Uterus (tissue), 2 donors: Measurements from ENCODE around the gene PRKCI.

Source experiments
- CTCF ChIP-seq, 4 experiments: fragments of 200-600 bp in 2 of 4; fragments of 450-650 bp in 2 of 4; sonication (generic) in 2 of 4; IDR thresholded peaks; one replicate each; pipeline ENCODE4 v1.5.1; 2016 to 2019; ENCODE audit warnings: antibody characterized with exemption in 4 of 4, mild to moderate bottlenecking in 2 of 4, moderate library complexity in 1 of 4
- POLR2A ChIP-seq, 2 donors: fragments of 450-650 bp; IDR thresholded peaks; one replicate each; pipeline ENCODE4 v1.6.1; 2016; ENCODE audit warnings: antibody characterized with exemption in 2 of 2, mild to moderate bottlenecking in 1 of 2, moderate library complexity in 1 of 2

- TF ChIP-seq POLR2A (IDR thresholded peaks at IDR 0.05), result no peak
- no peak for TF ChIP-seq CTCF (IDR thresholded peaks at IDR 0.05)
Measured at GRCh38 chr3:170322566-170323269, 100.5 kb downstream of the PRKCI start.
